IPS DF 6.9 (cell line): ENCODE data around the gene CLRN3.

Experiments used
- DNase-seq: peaks from one replicate; pipeline ENCODE4 v3.0.0-alpha.2; 2013; ENCODE audit warnings: low read depth, low spot score
- H3K27ac ChIP-seq: one replicate; pipeline ENCODE4 v1.5.1; 2013; ENCODE audit warnings: low read length, control low read depth
- H3K27me3 ChIP-seq: 2 replicates; pipeline ENCODE4 v1.6.1; 2013; ENCODE audit warnings: mild to moderate bottlenecking, low read length; ENCODE audit not compliant: control insufficient read depth, insufficient read depth
- H3K36me3 ChIP-seq: 2 replicates; pipeline ENCODE4 v1.6.1; 2013; ENCODE audit warnings: low read length; ENCODE audit not compliant: control insufficient read depth, insufficient read depth
- H3K4me1 ChIP-seq: 2 replicates; pipeline ENCODE4 v1.6.1; 2013; ENCODE audit warnings: low read length; ENCODE audit not compliant: control insufficient read depth, insufficient read depth
- H3K4me3 ChIP-seq: 2 replicates; pipeline ENCODE4 v1.5.1; 2013; ENCODE audit warnings: mild to moderate bottlenecking, low read length
- H3K9me3 ChIP-seq: 2 replicates; pipeline ENCODE4 v1.6.1; 2013; ENCODE audit warnings: low read length, inconsistent platforms; ENCODE audit not compliant: control insufficient read depth, insufficient read depth
- WGBS: extraction: QIAGEN DNeasy Blood & Tissue Kit; methylation state at CpG from one replicate; pipeline ENCODE4 v1.1.7; 2013; ENCODE audit warnings: mixed read lengths, missing lambda C conversion rate; ENCODE audit not compliant: insufficient read length, insufficient coverage; 5-methylcytosine and 5-hydroxymethylcytosine counted together

CLRN3 gene

DNA sequence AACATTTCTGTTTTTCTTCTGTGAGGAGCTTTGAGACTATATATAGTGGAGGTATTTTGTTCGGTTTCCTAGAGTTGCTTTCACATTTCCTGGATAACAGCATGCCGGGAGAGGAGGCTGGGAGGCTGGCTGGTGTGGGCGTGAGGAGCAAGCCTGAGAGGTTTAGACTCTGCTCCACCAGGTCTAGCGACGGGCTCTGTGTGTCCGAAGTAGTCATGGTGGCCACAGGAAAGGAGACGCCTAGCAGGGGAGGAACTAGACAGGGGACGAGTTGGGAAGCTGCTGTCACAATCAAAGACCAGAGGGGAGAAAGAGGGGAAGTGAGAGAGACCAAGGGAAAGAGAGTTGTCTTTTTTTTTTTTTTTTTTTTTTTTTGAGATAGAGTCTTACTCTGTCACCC is 33.7 kb upstream of the CLRN3 start:
- no peaks in the 10 kb centered on the region; the same call in 1 of the 2 replicates for H3K4me1 ChIP-seq
- WGBS, result no CpG with 5 or more reads among the region's 8 CpGs
- no peak overlapping the region for H3K27ac ChIP-seq
- DNase-seq, result no peak
- no peaks in the 10 kb centered on the region for H3K27me3 ChIP-seq
- H3K9me3 ChIP-seq, result no peaks in the 10 kb centered on the region
- no peaks in the 10 kb centered on the region for H3K36me3 ChIP-seq
- H3K4me3 ChIP-seq, result no peak overlapping the region

DNA sequence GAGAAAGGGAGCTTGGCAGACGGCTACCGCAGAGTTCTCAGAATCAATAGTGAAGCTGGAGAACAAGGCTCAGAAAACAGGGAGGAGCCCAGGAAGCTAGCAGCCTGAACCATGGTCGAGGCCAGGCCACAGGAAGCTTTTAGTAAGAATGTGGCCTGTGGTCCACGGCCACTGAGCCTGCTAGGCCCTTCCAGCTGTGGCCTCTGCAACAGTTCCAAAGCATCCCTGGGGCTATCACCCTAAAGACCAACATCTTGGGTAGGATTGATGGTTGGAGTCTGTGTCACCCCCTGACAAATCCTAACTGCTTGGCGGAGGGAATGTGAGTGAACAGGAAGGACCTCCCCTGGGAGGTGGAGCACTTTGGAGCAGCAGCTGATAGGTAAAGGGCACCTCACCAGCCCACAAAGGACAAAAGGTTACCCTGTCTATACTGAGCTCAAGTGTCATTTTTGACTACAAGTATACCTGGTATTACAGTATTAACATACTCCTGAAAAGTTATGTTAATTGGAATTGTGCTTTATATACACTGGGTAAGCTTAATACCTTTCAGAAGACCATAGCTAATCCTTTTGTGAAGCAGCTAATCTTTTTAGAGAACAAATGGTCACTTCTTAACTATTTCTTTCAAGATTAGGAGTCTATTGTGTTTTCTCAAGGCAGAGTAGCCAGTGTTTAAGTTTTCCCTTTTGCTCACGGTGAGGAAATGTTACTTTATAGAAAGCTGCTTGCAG is 32.9 kb upstream of the CLRN3 start:
- Histone ChIP-seq H3K27ac (no peak overlapping the region), H3K9me3 (no peaks in the 10 kb centered on the region), H3K4me1 (no peaks in the 10 kb centered on the region; the same call in 1 of the 2 replicates), H3K4me3 (no peak overlapping the region), H3K27me3 (no peaks in the 10 kb centered on the region), H3K36me3 (no peaks in the 10 kb centered on the region)
- no peak for DNase-seq
- WGBS, result no CpG with 5 or more reads among the region's 6 CpGs

GRCh38 chr10:127923646-127924045 is 30.9 kb upstream of the CLRN3 start:
- H3K4me3 ChIP-seq, result no peak overlapping the region
- no peaks in the 10 kb centered on the region for H3K27me3 ChIP-seq
- H3K9me3 ChIP-seq, result no peaks in the 10 kb centered on the region
- no peak for DNase-seq
- H3K27ac ChIP-seq, result no peak overlapping the region
- no peaks in the 10 kb centered on the region for H3K36me3 ChIP-seq
- no peaks in the 10 kb centered on the region; the same call in 1 of the 2 replicates for H3K4me1 ChIP-seq
- WGBS, result no CpG with 5 or more reads among the region's 1 CpG

DNA sequence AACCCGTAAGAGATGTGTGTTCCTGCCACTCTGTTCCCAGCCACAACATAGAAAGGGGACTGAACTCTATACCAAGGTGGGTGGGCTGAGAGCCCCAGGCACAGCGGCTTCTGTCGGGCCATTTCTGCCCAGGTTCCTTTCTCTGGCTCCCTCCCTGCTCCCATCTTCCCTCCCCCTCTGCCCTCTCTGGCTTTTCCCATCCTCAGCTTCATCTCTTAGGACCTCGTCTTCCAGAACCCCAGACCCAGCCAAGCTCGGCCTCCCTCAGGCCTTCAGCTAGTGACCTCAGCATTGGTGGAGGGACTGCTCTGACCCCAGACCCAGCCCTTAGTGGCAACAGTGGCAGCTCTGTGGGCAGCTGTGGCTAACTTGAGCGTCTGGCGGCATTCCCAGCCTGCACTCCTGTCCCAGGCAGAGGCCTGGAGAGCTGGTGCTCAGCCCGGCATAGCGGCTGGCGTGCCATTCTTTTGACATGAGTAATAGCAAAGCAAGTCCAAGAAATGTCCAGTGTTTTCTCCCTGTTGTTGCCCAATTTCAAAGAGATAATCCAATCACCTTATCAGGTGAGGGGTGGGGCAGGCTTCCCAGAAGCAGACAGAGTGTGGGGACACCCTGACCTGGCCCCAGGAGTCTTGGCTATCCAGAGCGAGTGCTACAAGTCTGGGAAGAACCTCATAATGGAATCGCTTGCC is 30.1 kb upstream of the CLRN3 start:
- Histone ChIP-seq H3K4me3 (no peak overlapping the region), H3K9me3 (no peaks in the 10 kb centered on the region), H3K27ac (no peak overlapping the region), H3K36me3 (no peaks in the 10 kb centered on the region), H3K4me1 (no peaks in the 10 kb centered on the region; the same call in 1 of the 2 replicates), H3K27me3 (no peaks in the 10 kb centered on the region)
- no CpG with 5 or more reads among the region's 12 CpGs for WGBS
- DNase-seq, result no peak

- no peaks in the 10 kb centered on the region; the same call in 1 of the 2 replicates for H3K4me1 ChIP-seq
- no peak for DNase-seq
- no CpG with 5 or more reads among the region's 9 CpGs for WGBS
These were observed 29.5 kb upstream of the CLRN3 start for GRCh38 chr10:127922206-127922605.

GRCh38 chr10:127921753-127922145 is 29.0 kb upstream of the CLRN3 start:
- Histone ChIP-seq H3K4me3 (no peak overlapping the region), H3K27ac (no peak overlapping the region), H3K36me3 (no peaks in the 10 kb centered on the region), H3K27me3 (no peaks in the 10 kb centered on the region), H3K9me3 (no peaks in the 10 kb centered on the region), H3K4me1 (no peaks in the 10 kb centered on the region; the same call in 1 of the 2 replicates)
- no CpG with 5 or more reads among the region's 2 CpGs for WGBS
- DNase-seq, result no peak

More at GRCh38 chr10:127922206-127922605, 29.5 kb upstream of the CLRN3 start:
- Histone ChIP-seq H3K9me3 (no peaks in the 10 kb centered on the region), H3K27me3 (no peaks in the 10 kb centered on the region), H3K4me3 (no peak overlapping the region), H3K27ac (no peak overlapping the region), H3K36me3 (no peaks in the 10 kb centered on the region)

DNA sequence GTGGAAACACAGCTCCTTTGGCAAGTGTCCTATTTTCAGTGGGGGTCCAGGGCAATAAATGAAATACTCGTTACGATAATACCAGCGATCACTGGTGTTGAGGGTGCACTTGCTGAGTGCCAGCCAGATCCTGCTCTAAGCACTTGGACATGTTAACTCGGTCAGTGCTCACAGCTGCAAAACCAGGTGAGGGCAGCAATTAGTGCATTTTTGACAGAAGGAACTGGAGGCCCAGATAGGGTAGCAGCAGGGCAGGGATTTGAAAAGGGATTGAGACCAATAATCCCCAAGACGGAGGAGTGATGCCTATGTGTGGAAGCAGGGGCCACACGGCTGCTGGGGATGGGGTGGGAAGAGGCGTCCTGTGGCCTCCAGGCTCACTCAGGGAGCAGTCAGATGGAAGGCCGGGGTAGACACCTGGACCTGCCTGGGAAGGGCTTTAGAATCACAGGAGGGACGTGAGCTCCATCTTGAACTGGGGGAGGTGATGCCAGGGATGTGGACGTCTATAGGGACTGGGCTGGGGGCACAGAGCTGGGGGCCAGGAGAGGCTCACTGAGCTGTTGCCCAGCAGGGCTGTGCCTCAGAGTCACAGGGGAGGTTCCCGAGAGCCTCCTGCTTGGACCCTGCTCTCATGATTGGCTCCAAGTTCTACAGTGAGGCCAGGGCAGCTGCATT is 28.5 kb upstream of the CLRN3 start:
- no CpG with 5 or more reads among the region's 11 CpGs for WGBS
- H3K27ac ChIP-seq, result no peak overlapping the region
- DNase-seq, result no peak

GRCh38 chr10:127920306-127921074 is 27.7 kb upstream of the CLRN3 start:
- H3K36me3 ChIP-seq, result no peaks in the 10 kb centered on the region

More for the DNA sequence above, 28.5 kb upstream of the CLRN3 start:
- Histone ChIP-seq H3K4me1 (no peaks in the 10 kb centered on the region; the same call in 1 of the 2 replicates), H3K9me3 (no peaks in the 10 kb centered on the region), H3K36me3 (no peaks in the 10 kb centered on the region), H3K27me3 (no peaks in the 10 kb centered on the region), H3K4me3 (no peak overlapping the region)

DNA sequence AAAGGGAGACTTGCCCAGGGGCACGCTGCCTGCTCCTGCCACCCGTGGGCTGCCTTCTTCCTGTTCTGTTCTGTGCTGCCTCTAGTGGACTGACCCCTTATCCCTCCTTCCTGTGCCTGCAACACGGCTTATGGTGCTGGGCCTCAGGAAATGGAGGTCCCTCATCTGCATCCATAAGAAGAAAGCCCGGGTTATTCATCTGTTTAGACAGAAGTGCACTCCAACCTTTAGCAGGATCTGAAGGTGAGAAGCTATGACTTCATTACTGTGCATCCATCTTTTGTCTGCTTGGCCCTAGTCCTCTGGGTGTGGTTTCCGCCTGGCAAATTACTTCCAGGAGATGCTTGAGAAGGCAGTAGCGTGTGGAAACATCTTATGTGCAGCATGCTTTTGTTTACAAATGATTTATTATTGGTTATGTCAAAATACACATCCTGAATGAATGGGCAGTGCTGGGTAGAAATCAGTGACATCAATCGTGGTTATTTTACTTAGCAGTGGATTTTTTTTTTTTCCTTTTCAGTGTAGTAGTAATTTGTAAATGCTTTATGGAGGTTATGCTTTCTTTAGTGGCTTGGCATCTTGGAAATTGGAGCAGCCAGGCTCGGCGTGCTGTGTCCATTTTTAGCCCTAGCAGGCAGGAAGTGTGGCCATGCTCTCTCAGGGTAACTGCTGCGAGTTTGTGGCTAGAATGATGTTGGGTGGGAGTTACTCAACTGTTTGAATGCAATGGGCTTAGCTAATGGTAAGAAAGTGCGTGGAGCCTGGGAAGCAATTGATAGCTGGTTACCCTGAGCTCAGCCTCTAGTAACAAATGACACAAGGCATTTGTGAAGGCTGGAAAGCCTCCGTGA is 26.9 kb upstream of the CLRN3 start:
- Histone ChIP-seq H3K4me1 (no peaks in the 10 kb centered on the region; the same call in 1 of the 2 replicates), H3K27me3 (no peaks in the 10 kb centered on the region), H3K36me3 (no peaks in the 10 kb centered on the region), H3K9me3 (no peaks in the 10 kb centered on the region), H3K4me3 (no peak overlapping the region), H3K27ac (no peak overlapping the region)
- DNase-seq, result no peak
- no CpG with 5 or more reads among the region's 12 CpGs for WGBS

More at GRCh38 chr10:127920306-127921074, 27.7 kb upstream of the CLRN3 start:
- Histone ChIP-seq H3K4me3 (no peak overlapping the region), H3K9me3 (no peaks in the 10 kb centered on the region), H3K27me3 (no peaks in the 10 kb centered on the region), H3K27ac (no peak overlapping the region), H3K4me1 (no peaks in the 10 kb centered on the region; the same call in 1 of the 2 replicates)
- WGBS, result no CpG with 5 or more reads among the region's 11 CpGs
- DNase-seq, result no peak
